SW480 (cell line): Measurements from ENCODE around the gene MAG.

Experiments
- DNase-seq: peaks from one replicate; pipeline ENCODE4 v3.0.0-alpha.2; 2016; ENCODE audit warnings: low spot score

Gene MAG

GRCh38 chr19:35265126-35265899, 26.6 kb upstream of the MAG start:
- no peak for DNase-seq

- no peak for DNase-seq
These were observed 26.0 kb upstream of the MAG start for GRCh38 chr19:35265900-35266519.

- no peak for DNase-seq
These were observed 25.2 kb upstream of the MAG start for GRCh38 chr19:35266520-35267352.

GRCh38 chr19:35267353-35267817, 24.6 kb upstream of the MAG start:
- peak; percentile 36 for DNase-seq

- peak; percentile 61 for DNase-seq
These were observed 24.0 kb upstream of the MAG start for GRCh38 chr19:35267818-35268535.

- peak; percentile 90 for DNase-seq
These were observed 23.2 kb upstream of the MAG start, which contains the start of gene USF2 for GRCh38 chr19:35268536-35269437. TSS of gene USF2 (plus strand) at chr19:35268962. CDS start at chr19:35269102, 140 bp downstream.

GRCh38 chr19:35269438-35270117, 22.4 kb upstream of the MAG start:
- peak; percentile 96 for DNase-seq

GRCh38 chr19:35270381-35270811, 21.6 kb upstream of the MAG start:
- no peak for DNase-seq

- DNase-seq, result no peak
These were observed 20.4 kb upstream of the MAG start for GRCh38 chr19:35271546-35271945.

- DNase-seq, result no peak
These were observed 19.7 kb upstream of the MAG start for GRCh38 chr19:35272122-35272719.

- DNase-seq, result no peak
These were observed 18.9 kb upstream of the MAG start for GRCh38 chr19:35272954-35273649.

- no peak for DNase-seq
These were observed 18.2 kb upstream of the MAG start for GRCh38 chr19:35273686-35274259.

GRCh38 chr19:35274323-35274722, 17.6 kb upstream of the MAG start:
- no peak for DNase-seq

- no peak for DNase-seq
These were observed 15.2 kb upstream of the MAG start for GRCh38 chr19:35276706-35277281.

- DNase-seq, result no peak
These were observed 13.2 kb upstream of the MAG start for GRCh38 chr19:35278578-35279284.

- DNase-seq, result no peak
These were observed 12.6 kb upstream of the MAG start for GRCh38 chr19:35279374-35279773.

GRCh38 chr19:35279985-35280821, 11.8 kb upstream of the MAG start:
- no peak for DNase-seq
